Esophagus muscularis mucosa (tissue), 4 donors: ENCODE measurements around the gene ZNF627. TPM values are rescaled to one million over a fixed set of nuclear protein-coding genes. Genes with fewer than 3 reads are reported as not detected.
"Not testable (repeated sequence)": the region's sequence is repeated elsewhere in the genome, so short reads cannot be mapped to it uniquely, and the experiment has no call there.

Experiments used
- DNase-seq: peaks from one replicate; pipeline ENCODE4 v3.0.0-alpha.2; 2017; ENCODE audit errors: extremely low spot score
- H3K27ac ChIP-seq, 4 donors: fragments of 200-600 bp; sonication (generic); replicated peaks in 1 of 4; 1 replicate in 3 of 4; 2 replicates in 1 of 4; pipeline ENCODE4 v1.5.1; 2016 to 2019; ENCODE audit warnings: mild to moderate bottlenecking in 1 of 4
- H3K27me3 ChIP-seq, 4 donors: fragments of 200-600 bp; sonication (generic); one replicate each; pipeline versions ENCODE4 v1.5.1 to v1.6.0; 2016 to 2019
- H3K36me3 ChIP-seq, 4 donors: fragments of 200-600 bp; sonication (generic); one replicate each; pipeline ENCODE4 v1.5.1; 2016 to 2019
- H3K4me1 ChIP-seq, 4 donors: fragments of 200-600 bp; sonication (generic); one replicate each; pipeline ENCODE4 v1.5.1; 2016 to 2019
- H3K4me3 ChIP-seq, 4 donors: fragments of 200-600 bp; sonication (generic); 1 replicate in 2 of 4; 2 replicates in 2 of 4; pipeline ENCODE4 v1.5.1; 2016 to 2019; ENCODE audit warnings: mild to moderate bottlenecking in 4 of 4, moderate library complexity in 1 of 4
- H3K9me3 ChIP-seq, 4 donors: fragments of 200-600 bp; sonication (generic); 1 replicate in 3 of 4; 2 replicates in 1 of 4; pipeline ENCODE4 v1.5.1; 2016 to 2019
- EP300 ChIP-seq: sonication (generic); formaldehyde crosslinking; IDR thresholded peaks from one replicate; pipeline ENCODE4 v1.6.1; 2017; ENCODE audit warnings: antibody characterized with exemption
- POLR2A ChIP-seq: fragments of 450-650 bp; IDR thresholded peaks from one replicate; pipeline ENCODE4 v1.6.1; 2017; ENCODE audit warnings: antibody characterized with exemption, moderate library complexity, mild to moderate bottlenecking, low read depth
- POLR2AphosphoS5 ChIP-seq, 2 donors: sonication (generic); formaldehyde crosslinking; IDR thresholded peaks; one replicate each; pipeline ENCODE4 v1.6.1; 2017; ENCODE audit warnings: antibody characterized with exemption in 2 of 2
- WGBS: methylation state at CpG from one replicate; pipeline ENCODE4 v1.1.5; 2018; 5-methylcytosine and 5-hydroxymethylcytosine counted together
- intact Hi-C: fragments of 100-400 bp; cut with DNase I; formaldehyde crosslinking; loops from one replicate; pipeline ENCODE4 v1.15.1; 2023
- total RNA-seq, 4 donors: library from RNA; depleted of rRNA; stranded (reverse); fragments of >200 nt; gene quantifications; one replicate each; pipeline versions ENCODE4 v1.1.0 to v1.2.1, GENCODE V29; 2016
- TF ChIP-seq, protein P1 (sequence below), 3 experiments: fragments of 200-600 bp in 2 of 3; fragments of 450-650 bp in 1 of 3; sonication (generic) in 2 of 3; IDR thresholded peaks; one replicate each; pipeline ENCODE4 v1.5.1; 2017 to 2019; ENCODE audit warnings: antibody characterized with exemption in 3 of 3, mild to moderate bottlenecking in 2 of 3, moderate library complexity in 1 of 3

Gene ZNF627
- total RNA-seq, 4 donors from 2014 or later, result 7.8 to 10.2 (median 7.9) TPM

- DNase-seq, result no peak
- intact Hi-C loops, result no loop called here
- Histone ChIP-seq H3K36me3 (no peaks in the 10 kb centered on the region), H3K27ac (no peak overlapping the region), H3K4me3 (no peak overlapping the region), H3K4me1 (no peaks in the 10 kb centered on the region), H3K27me3 (no peaks in the 10 kb centered on the region), H3K9me3 (no peaks in the 10 kb centered on the region)
- TF ChIP-seq EP300 (no peak), POLR2A (no peak), POLR2AphosphoS5 (IDR thresholded peaks at IDR 0.05) (no peak)
- TF ChIP-seq, protein P1, sequence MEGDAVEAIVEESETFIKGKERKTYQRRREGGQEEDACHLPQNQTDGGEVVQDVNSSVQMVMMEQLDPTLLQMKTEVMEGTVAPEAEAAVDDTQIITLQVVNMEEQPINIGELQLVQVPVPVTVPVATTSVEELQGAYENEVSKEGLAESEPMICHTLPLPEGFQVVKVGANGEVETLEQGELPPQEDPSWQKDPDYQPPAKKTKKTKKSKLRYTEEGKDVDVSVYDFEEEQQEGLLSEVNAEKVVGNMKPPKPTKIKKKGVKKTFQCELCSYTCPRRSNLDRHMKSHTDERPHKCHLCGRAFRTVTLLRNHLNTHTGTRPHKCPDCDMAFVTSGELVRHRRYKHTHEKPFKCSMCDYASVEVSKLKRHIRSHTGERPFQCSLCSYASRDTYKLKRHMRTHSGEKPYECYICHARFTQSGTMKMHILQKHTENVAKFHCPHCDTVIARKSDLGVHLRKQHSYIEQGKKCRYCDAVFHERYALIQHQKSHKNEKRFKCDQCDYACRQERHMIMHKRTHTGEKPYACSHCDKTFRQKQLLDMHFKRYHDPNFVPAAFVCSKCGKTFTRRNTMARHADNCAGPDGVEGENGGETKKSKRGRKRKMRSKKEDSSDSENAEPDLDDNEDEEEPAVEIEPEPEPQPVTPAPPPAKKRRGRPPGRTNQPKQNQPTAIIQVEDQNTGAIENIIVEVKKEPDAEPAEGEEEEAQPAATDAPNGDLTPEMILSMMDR (IDR thresholded peaks at IDR 0.05), result no peak
- WGBS, result 87% methylated on average over 2 of the region's 2 CpGs
These were observed 31.1 kb upstream of the ZNF627 start for GRCh38 chr19:11566164-11566563.

GRCh38 chr19:11570039-11570462 lies 27.2 kb upstream of the ZNF627 start:
- no peaks in the 10 kb centered on the region for H3K4me1 ChIP-seq
- TF ChIP-seq POLR2A (no peak), EP300 (no peak), POLR2AphosphoS5 (IDR thresholded peaks at IDR 0.05) (no peak)
- TF ChIP-seq, protein P1 (IDR thresholded peaks at IDR 0.05), result no peak
- H3K27me3 ChIP-seq, result no peaks in the 10 kb centered on the region
- WGBS, result 87% methylated on average over 5 of the region's 5 CpGs
- H3K27ac ChIP-seq, result no peak overlapping the region
- intact Hi-C loops, result no loop called here
- DNase-seq, result no peak
- no peak overlapping the region for H3K4me3 ChIP-seq
- H3K36me3 ChIP-seq, result no peaks in the 10 kb centered on the region
- H3K9me3 ChIP-seq, result no peaks in the 10 kb centered on the region

DNA sequence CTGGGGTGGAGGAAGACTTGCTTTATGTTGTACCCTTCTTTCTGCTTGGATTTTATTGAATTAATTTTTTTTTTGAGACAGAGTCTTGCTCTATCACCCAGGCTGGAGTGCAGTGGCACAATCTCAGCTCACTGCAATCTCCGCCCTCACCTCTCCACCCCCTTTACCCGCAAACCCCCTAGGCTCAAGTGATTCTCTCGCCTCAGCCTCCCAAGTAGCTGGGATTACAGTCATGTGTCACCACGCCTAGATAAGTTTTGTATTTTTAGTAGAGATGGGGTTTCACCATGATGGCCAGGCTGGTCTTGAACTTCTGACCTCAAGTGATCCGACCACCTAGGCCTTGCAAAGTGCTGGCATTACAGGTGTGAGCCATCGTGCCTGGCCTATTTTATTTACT lies 23.9 kb upstream of the ZNF627 start:
- H3K9me3 ChIP-seq, H3K4me1 ChIP-seq, H3K4me3 ChIP-seq, H3K27ac ChIP-seq, intact Hi-C loops, DNase-seq, H3K36me3 ChIP-seq: not testable (repeated sequence)
- 87% methylated on average over 6 of the region's 6 CpGs for WGBS
- peaks cover 0 to 12% (median 3%) of the 10 kb centered on the region in 4 donors for H3K27me3 ChIP-seq

- intact Hi-C loops, H3K36me3 ChIP-seq, H3K9me3 ChIP-seq, DNase-seq, H3K4me3 ChIP-seq, H3K27ac ChIP-seq: not testable (repeated sequence)
- peaks cover 0 to 16% (median 7%) of the 10 kb centered on the region in 4 donors for H3K27me3 ChIP-seq
- peaks cover 5 to 13% (median 8%) of the 10 kb centered on the region in 4 donors for H3K4me1 ChIP-seq
- 90% methylated on average over 4 of the region's 4 CpGs for WGBS
These were observed 23.5 kb upstream of the ZNF627 start for GRCh38 chr19:11573763-11574162.

DNA sequence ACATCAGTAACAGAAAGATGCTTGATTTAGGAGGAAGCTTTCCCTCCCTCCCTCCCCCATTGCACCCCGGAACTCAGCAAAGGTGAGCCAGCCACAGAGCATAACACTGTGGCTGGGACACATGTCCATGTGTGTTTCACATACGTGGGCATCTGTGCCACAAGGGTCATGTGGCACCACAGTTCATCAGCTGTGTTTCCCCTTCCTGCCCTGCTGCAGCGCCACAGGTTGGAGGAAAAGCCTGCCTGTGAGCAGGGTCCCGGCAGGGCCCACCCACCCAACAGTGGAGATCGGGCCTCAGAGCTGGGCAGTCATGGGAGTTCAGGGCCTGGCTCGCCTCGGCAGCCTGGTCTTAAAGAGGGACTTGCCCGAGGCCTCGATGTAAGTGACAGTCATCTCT lies 22.6 kb upstream of the ZNF627 start:
- peaks cover 7 to 18% (median 12%) of the 10 kb centered on the region in 4 donors for H3K4me1 ChIP-seq
- H3K9me3 ChIP-seq, result no peaks in the 10 kb centered on the region
- H3K36me3 ChIP-seq, result no peaks in the 10 kb centered on the region
- DNase-seq, result no peak
- H3K27ac ChIP-seq, result no peak overlapping the region
- no peak overlapping the region for H3K4me3 ChIP-seq
- WGBS, result 88% methylated on average over 2 of the region's 9 CpGs
- H3K27me3 ChIP-seq, result peaks cover 0 to 25% (median 9%) of the 10 kb centered on the region in 4 donors
- intact Hi-C loops, result no loop called here
- TF ChIP-seq, protein P1 (IDR thresholded peaks at IDR 0.05), result no peak
- TF ChIP-seq EP300 (no peak), POLR2A (no peak), POLR2AphosphoS5 (IDR thresholded peaks at IDR 0.05) (no peak)

DNA sequence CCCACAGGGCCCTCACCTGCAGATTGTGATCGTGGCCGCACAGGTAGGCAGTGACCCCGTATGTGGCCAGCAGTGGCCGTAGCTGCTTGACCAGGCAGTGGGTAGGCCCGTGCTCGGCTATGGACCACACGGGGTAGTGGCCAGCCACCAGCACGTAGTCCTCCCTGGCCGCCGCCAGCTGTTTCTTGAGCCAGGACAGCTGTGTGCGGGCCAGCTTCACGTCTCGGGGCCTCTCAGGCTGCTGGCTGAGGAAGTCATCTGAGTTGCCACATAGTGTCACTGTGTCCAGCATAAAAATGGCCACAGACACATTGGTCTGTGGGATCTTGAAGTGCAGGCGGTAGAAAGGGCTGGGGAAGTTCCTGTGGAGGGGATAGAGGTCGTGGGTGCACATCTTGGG lies 21.1 kb upstream of the ZNF627 start:
- intact Hi-C loops, result no loop called here
- TF ChIP-seq POLR2AphosphoS5 (IDR thresholded peaks at IDR 0.05) (no peak), POLR2A (no peak), EP300 (no peak)
- TF ChIP-seq, protein P1 (IDR thresholded peaks at IDR 0.05), result no peak
- peaks cover 0 to 25% (median 9%) of the 10 kb centered on the region in 4 donors for H3K27me3 ChIP-seq
- H3K27ac ChIP-seq, result no peak overlapping the region
- no peak for DNase-seq
- H3K9me3 ChIP-seq, result no peaks in the 10 kb centered on the region
- no peaks in the 10 kb centered on the region for H3K36me3 ChIP-seq
- WGBS, result 83% methylated on average over 4 of the region's 15 CpGs
- H3K4me3 ChIP-seq, result no peak overlapping the region
- peaks cover 7 to 18% (median 12%) of the 10 kb centered on the region in 4 donors for H3K4me1 ChIP-seq
